ENCODE data around the gene PDHX. TPM values are rescaled to one million over a fixed set of nuclear protein-coding genes. Genes with fewer than 3 reads are reported as not detected.

PDHX gene
- total and polyA plus RNA-seq, 4 donors, result 45.9 to 51.1 (median 47.0) TPM

GRCh38 chr11:34999453-34999852, 83.0 kb downstream of the PDHX start:
- H3K9me3 ChIP-seq (ENCODE audit: control insufficient read depth, insufficient read depth, low read length), result no peaks in the 10 kb centered on the region
- H3K27me3 ChIP-seq (ENCODE audit: control insufficient read depth, insufficient read depth, low read length), result no peaks in the 10 kb centered on the region
- 100% methylated on average over 1 of the region's 4 CpGs for WGBS (ENCODE audit: insufficient coverage)
- H3K27ac ChIP-seq (ENCODE audit: low read depth, low read length), result no peak overlapping the region
- H3K4me1 ChIP-seq (ENCODE audit: control insufficient read depth, insufficient read depth, low read length), result no peaks in the 10 kb centered on the region
- H3K36me3 ChIP-seq (ENCODE audit: control insufficient read depth, insufficient read depth, low read length), result no peaks in the 10 kb centered on the region
- DNase-seq (ENCODE audit: low read depth in 4 of 6, low spot score in 6 of 6), result no peak
- H3K4me3 ChIP-seq (ENCODE audit: low read depth, low read length), result no peak overlapping the region

GRCh38 chr11:35003186-35003585, 86.8 kb downstream of the PDHX start:
- no peak overlapping the region for H3K27ac ChIP-seq (ENCODE audit: low read depth, low read length)

DNA sequence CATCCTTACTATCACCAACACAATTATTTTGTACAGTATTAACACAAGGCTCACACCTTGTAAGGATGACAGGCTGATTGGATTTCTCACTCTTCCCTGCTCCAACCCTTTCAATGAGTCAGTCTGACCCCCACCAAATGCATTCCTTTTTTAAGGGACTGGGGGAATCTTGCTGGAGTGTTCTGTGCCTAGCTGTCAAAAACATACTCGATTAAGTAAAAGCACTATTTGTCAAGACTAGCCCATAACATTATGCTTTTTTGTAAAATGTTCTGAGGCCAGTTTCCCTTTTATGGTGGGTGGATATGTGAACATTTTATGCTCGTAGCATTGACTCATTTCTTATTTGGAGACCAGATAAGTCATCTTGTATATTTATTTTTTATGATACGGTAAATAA, 87.2 kb downstream of the PDHX start:
- H3K36me3 ChIP-seq (ENCODE audit: control insufficient read depth, insufficient read depth, low read length), result no peaks in the 10 kb centered on the region
- H3K9me3 ChIP-seq (ENCODE audit: control insufficient read depth, insufficient read depth, low read length), result no peaks in the 10 kb centered on the region
- DNase-seq (ENCODE audit: low read depth in 4 of 6, low spot score in 6 of 6), result no peak
- no peaks in the 10 kb centered on the region for H3K27me3 ChIP-seq (ENCODE audit: control insufficient read depth, insufficient read depth, low read length)
- H3K27ac ChIP-seq (ENCODE audit: low read depth, low read length), result no peak overlapping the region
- H3K4me1 ChIP-seq (ENCODE audit: control insufficient read depth, insufficient read depth, low read length), result no peaks in the 10 kb centered on the region
- no CpG with 5 or more reads among the region's 3 CpGs for WGBS (ENCODE audit: insufficient coverage)
- H3K4me3 ChIP-seq (ENCODE audit: low read depth, low read length), result no peak overlapping the region

More at GRCh38 chr11:35003186-35003585, 86.8 kb downstream of the PDHX start:
- Histone ChIP-seq H3K27me3 (ENCODE audit: control insufficient read depth, insufficient read depth, low read length) (no peaks in the 10 kb centered on the region), H3K4me3 (ENCODE audit: low read depth, low read length) (no peak overlapping the region), H3K9me3 (ENCODE audit: control insufficient read depth, insufficient read depth, low read length) (no peaks in the 10 kb centered on the region), H3K4me1 (ENCODE audit: control insufficient read depth, insufficient read depth, low read length) (no peaks in the 10 kb centered on the region), H3K36me3 (ENCODE audit: control insufficient read depth, insufficient read depth, low read length) (no peaks in the 10 kb centered on the region)
- WGBS (ENCODE audit: insufficient coverage), result no CpG with 5 or more reads among the region's 1 CpG
- no peak for DNase-seq (ENCODE audit: low read depth in 4 of 6, low spot score in 6 of 6)

DNA sequence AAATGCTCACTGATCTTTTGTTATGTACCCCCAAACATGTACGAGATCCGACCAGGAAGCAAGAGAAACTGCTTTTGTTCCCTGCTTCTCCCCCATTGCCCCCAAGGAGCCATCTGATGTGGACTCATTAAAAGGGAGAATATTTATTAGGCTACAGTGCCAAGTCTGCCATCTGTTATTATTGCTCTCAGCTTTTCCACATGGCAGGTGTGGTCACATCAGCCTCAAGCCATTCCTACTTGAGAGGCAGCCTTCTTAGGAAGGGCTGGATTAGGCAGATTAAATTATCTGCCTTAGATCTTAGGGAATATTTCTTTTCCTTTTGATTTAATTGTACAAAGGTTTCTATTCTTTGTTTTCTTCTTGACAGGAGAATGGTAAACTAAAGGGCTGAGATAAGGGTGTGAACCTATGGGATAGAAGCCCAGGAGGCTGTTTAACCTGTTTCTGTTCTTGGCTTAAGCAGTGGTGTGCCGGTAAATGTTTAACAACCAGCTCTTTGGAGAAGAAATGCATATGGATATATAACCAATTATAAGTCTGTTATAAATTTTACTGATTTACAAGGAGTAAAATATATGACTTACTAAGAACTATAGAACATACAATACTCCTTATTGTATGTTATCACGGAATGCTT, 88.8 kb downstream of the PDHX start:
- H3K27ac ChIP-seq (ENCODE audit: low read depth, low read length), result no peak overlapping the region
- DNase-seq (ENCODE audit: low read depth in 4 of 6, low spot score in 6 of 6), result peak in 2 of 6 donors; percentile 71 to 81
- no CpG with 5 or more reads among the region's 4 CpGs for WGBS (ENCODE audit: insufficient coverage)

DNA sequence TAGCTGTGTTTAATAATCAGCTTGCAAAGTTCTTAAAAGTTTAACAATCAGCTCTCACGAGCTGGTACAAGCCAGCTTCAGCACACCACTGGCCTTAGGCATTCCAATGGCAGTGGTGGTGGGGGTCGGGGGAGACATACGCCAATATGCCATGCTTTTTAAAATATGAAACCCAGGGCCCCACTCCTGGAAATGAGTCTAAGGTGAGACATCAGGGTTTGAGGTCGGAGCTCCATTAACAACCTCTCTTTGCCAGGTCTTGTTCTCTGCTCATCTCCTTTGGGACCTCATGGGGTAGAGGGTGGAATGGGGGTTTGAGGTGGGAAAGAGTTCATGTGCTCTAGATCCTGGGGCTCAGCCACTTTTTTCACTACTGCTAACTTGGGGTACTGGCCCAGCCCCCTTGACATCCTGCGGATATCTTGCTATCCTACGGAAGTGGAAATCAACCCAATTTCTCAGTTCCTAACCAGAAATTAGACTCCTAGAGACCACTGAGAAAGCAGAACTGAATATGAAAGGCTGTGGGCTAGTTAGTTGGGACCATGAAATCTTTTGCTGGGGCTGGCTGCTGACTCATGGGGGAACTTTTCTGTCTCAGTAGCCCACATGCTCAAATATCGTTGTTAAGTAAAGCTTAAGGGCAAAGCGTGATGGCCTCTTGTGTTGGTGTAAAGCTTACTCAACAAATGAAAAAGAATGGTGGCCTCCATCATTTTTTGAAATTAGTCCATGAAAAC, 90.1 kb downstream of the PDHX start:
- Histone ChIP-seq H3K9me3 (ENCODE audit: control insufficient read depth, insufficient read depth, low read length) (no peaks in the 10 kb centered on the region), H3K4me1 (ENCODE audit: control insufficient read depth, insufficient read depth, low read length) (no peaks in the 10 kb centered on the region), H3K36me3 (ENCODE audit: control insufficient read depth, insufficient read depth, low read length) (no peaks in the 10 kb centered on the region), H3K27me3 (ENCODE audit: control insufficient read depth, insufficient read depth, low read length) (no peaks in the 10 kb centered on the region), H3K27ac (ENCODE audit: low read depth, low read length) (no peak overlapping the region), H3K4me3 (ENCODE audit: low read depth, low read length) (no peak overlapping the region)
- no peak for DNase-seq (ENCODE audit: low read depth in 4 of 6, low spot score in 6 of 6)
- WGBS (ENCODE audit: insufficient coverage), result no CpG with 5 or more reads among the region's 8 CpGs

More for the DNA sequence above, 88.8 kb downstream of the PDHX start:
- Histone ChIP-seq H3K27me3 (ENCODE audit: control insufficient read depth, insufficient read depth, low read length) (no peaks in the 10 kb centered on the region), H3K4me3 (ENCODE audit: low read depth, low read length) (no peak overlapping the region), H3K36me3 (ENCODE audit: control insufficient read depth, insufficient read depth, low read length) (no peaks in the 10 kb centered on the region), H3K4me1 (ENCODE audit: control insufficient read depth, insufficient read depth, low read length) (no peaks in the 10 kb centered on the region), H3K9me3 (ENCODE audit: control insufficient read depth, insufficient read depth, low read length) (no peaks in the 10 kb centered on the region)

DNA sequence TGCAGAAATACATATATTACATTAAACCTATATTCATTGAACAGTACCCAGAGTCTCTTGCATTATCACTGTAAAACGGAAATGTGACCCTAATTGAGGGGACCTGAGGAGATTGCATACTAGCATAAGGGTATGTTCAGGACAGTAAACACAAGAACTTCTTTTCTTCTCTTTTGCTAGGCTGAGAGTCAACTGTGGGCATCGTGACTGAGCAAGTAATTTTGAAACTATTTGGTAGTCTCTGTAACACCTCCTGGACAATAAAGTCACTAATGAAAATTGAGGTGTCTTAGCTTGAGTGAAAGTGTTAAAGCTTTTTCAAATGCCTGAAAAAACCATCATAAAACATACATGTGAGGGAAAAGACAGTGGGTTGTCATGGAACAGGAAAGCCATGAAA, 90.9 kb downstream of the PDHX start:
- H3K27ac ChIP-seq (ENCODE audit: low read depth, low read length), result no peak overlapping the region
- no peak overlapping the region for H3K4me3 ChIP-seq (ENCODE audit: low read depth, low read length)
- H3K36me3 ChIP-seq (ENCODE audit: control insufficient read depth, insufficient read depth, low read length), result no peaks in the 10 kb centered on the region
- WGBS (ENCODE audit: insufficient coverage), result no CpG with 5 or more reads among the region's 2 CpGs
- no peaks in the 10 kb centered on the region for H3K27me3 ChIP-seq (ENCODE audit: control insufficient read depth, insufficient read depth, low read length)
- H3K9me3 ChIP-seq (ENCODE audit: control insufficient read depth, insufficient read depth, low read length), result no peaks in the 10 kb centered on the region
- H3K4me1 ChIP-seq (ENCODE audit: control insufficient read depth, insufficient read depth, low read length), result no peaks in the 10 kb centered on the region
- DNase-seq (ENCODE audit: low read depth in 4 of 6, low spot score in 6 of 6), result no peak

DNA sequence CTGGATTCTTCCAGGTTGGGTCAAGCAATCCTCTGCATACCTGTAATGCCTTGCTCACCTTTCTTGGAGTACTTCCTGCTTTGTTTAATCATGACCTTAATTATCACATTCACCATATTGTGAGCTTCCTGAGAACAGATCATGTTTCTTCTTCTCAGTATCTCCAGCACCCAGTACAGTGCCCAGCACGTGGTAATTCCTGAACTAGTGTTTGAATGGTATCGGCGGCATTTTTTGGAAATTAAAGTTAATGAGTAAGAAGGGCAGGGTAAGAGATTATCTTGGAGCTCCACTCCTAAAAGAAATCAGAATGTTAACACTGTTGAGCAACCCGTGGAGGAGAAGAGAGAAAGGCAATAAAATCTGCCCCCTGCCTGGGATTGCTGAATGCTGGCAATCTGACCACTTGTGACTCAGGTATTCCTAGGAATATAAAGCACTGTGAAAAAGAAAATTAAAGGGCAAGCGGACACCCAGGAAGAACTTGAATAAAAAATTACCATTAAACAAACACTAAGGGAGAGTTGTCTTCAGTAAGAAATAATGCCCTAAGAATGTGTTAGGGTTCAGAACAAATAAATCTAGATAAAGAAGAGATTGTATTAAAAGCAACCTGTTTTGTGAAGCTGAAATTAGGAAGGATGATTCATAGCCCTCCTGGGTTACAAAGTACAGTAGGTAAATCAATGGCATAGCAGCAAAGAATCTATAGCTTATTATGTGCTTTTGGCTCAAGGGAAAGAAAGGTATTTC, 92.9 kb downstream of the PDHX start:
- no peaks in the 10 kb centered on the region for H3K9me3 ChIP-seq (ENCODE audit: control insufficient read depth, insufficient read depth, low read length)
- H3K4me1 ChIP-seq (ENCODE audit: control insufficient read depth, insufficient read depth, low read length), result no peaks in the 10 kb centered on the region
- no peaks in the 10 kb centered on the region for H3K36me3 ChIP-seq (ENCODE audit: control insufficient read depth, insufficient read depth, low read length)
- H3K27ac ChIP-seq (ENCODE audit: low read depth, low read length), result no peak overlapping the region
- no peaks in the 10 kb centered on the region for H3K27me3 ChIP-seq (ENCODE audit: control insufficient read depth, insufficient read depth, low read length)
- peak in 2 of 6 donors; percentile 11 to 20 for DNase-seq (ENCODE audit: low read depth in 4 of 6, low spot score in 6 of 6)
- no peak overlapping the region for H3K4me3 ChIP-seq (ENCODE audit: low read depth, low read length)
- no CpG with 5 or more reads among the region's 5 CpGs for WGBS (ENCODE audit: insufficient coverage)

GRCh38 chr11:35009944-35010342, 93.5 kb downstream of the PDHX start:
- DNase-seq (ENCODE audit: low read depth in 4 of 6, low spot score in 6 of 6), result no peak
- 83% methylated on average over 1 of the region's 3 CpGs for whole genome bisulfite sequencing (ENCODE audit: insufficient coverage)
- H3K36me3 ChIP-seq (ENCODE audit: control insufficient read depth, insufficient read depth, low read length), result no peaks in the 10 kb centered on the region
- H3K27ac ChIP-seq (ENCODE audit: low read depth, low read length), result no peak overlapping the region
- no peaks in the 10 kb centered on the region for H3K27me3 ChIP-seq (ENCODE audit: control insufficient read depth, insufficient read depth, low read length)
- no peaks in the 10 kb centered on the region for H3K9me3 ChIP-seq (ENCODE audit: control insufficient read depth, insufficient read depth, low read length)
- H3K4me1 ChIP-seq (ENCODE audit: control insufficient read depth, insufficient read depth, low read length), result no peaks in the 10 kb centered on the region
- no peak overlapping the region for H3K4me3 ChIP-seq (ENCODE audit: low read depth, low read length)

- no peak overlapping the region for H3K27ac ChIP-seq (ENCODE audit: low read depth, low read length)
- H3K4me3 ChIP-seq (ENCODE audit: low read depth, low read length), result no peak overlapping the region
Measured at GRCh38 chr11:35010654-35011053, 94.2 kb downstream of the PDHX start.

More at GRCh38 chr11:35010654-35011053, 94.2 kb downstream of the PDHX start:
- no peaks in the 10 kb centered on the region for H3K4me1 ChIP-seq (ENCODE audit: control insufficient read depth, insufficient read depth, low read length)
- no peaks in the 10 kb centered on the region for H3K9me3 ChIP-seq (ENCODE audit: control insufficient read depth, insufficient read depth, low read length)
- 91% methylated on average over 2 of the region's 5 CpGs for WGBS (ENCODE audit: insufficient coverage)
- DNase-seq (ENCODE audit: low read depth in 4 of 6, low spot score in 6 of 6), result no peak
- H3K27me3 ChIP-seq (ENCODE audit: control insufficient read depth, insufficient read depth, low read length), result no peaks in the 10 kb centered on the region
- no peaks in the 10 kb centered on the region for H3K36me3 ChIP-seq (ENCODE audit: control insufficient read depth, insufficient read depth, low read length)
